ENCODE measurements around the gene NT5C1B.

DNA sequence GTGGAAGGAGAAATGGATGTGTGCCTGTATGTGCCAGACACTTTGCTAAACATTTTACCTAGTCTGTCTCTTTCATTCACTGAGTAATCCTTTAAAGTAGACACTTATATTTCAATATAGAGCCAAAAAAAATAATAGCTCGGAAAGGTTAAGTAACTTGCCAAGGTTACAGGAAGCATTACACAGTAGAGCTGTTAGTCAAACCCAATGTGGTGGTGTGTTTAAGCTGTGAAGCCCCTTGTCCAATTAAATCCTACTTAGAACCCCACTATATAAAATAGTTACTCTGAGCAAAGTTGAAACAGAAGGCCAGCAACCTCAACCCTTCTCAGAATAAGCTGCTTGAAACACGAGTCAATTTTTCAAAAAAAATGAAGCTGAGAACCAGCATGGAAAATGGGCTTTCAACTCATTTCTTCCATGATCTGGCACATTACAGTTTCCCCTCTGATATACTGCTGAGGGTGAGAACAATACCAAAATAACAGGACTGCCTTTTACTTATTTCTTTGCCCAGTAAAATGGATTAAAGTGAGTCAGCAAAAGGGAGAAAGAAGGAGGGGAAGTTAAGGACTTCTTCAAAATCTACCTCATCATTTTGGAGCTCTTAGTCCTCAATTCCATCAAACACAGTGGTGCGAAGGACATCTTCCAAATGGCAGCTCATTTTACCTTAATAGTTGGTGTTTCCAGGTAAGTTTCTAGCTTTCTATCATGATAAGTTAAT, 36.9 kb downstream of the NT5C1B start:
- TF ChIP-seq, protein P1, sequence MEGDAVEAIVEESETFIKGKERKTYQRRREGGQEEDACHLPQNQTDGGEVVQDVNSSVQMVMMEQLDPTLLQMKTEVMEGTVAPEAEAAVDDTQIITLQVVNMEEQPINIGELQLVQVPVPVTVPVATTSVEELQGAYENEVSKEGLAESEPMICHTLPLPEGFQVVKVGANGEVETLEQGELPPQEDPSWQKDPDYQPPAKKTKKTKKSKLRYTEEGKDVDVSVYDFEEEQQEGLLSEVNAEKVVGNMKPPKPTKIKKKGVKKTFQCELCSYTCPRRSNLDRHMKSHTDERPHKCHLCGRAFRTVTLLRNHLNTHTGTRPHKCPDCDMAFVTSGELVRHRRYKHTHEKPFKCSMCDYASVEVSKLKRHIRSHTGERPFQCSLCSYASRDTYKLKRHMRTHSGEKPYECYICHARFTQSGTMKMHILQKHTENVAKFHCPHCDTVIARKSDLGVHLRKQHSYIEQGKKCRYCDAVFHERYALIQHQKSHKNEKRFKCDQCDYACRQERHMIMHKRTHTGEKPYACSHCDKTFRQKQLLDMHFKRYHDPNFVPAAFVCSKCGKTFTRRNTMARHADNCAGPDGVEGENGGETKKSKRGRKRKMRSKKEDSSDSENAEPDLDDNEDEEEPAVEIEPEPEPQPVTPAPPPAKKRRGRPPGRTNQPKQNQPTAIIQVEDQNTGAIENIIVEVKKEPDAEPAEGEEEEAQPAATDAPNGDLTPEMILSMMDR (IDR thresholded peaks at IDR 0.05) = no peak
- TF ChIP-seq POLR2A (IDR thresholded peaks at IDR 0.05) (no peak), POLR2AphosphoS5 (IDR thresholded peaks at IDR 0.05) (no peak), EP300 (IDR thresholded peaks at IDR 0.05) (no peak)

All from upper lobe of left lung (tissue), 4 donors.